ENCODE data around the gene AKNAD1. TPM values are rescaled to one million over a fixed set of nuclear protein-coding genes. Genes with fewer than 3 reads are reported as not detected.

Gene AKNAD1
- total and polyA plus RNA-seq, 2 donors (not counting 1 experiment from before 2014, with no cell fraction given) = not detected

GRCh38 chr1:108814343-108815125 lies 42.4 kb downstream of the AKNAD1 start:
- Mint-ChIP-seq H3K27me3 (no peaks in the 10 kb centered on the region), H3K9me3 (ENCODE audit: insufficient read depth) (no peaks in the 10 kb centered on the region), H3K4me3 (no peak overlapping the region), H3K4me1 (no peaks in the 10 kb centered on the region), H3K27ac (no peak overlapping the region)
- no peak overlapping the region for H3K9ac ChIP-seq (ENCODE audit: low read length)
- no peak for DNase-seq
- no peaks in the 10 kb centered on the region for H3K9me3 ChIP-seq (ENCODE audit: control extremely low read depth in 1 of 3, control insufficient read depth in 2 of 3, insufficient read depth in 1 of 3, low read length in 2 of 3)
- TF ChIP-seq CTCF (IDR thresholded peaks at IDR 0.05) (no peak), EZH2 (IDR thresholded peaks at IDR 0.05; ENCODE audit: borderline replicate concordance, insufficient read depth, low read depth, low read length, poor library complexity, severe bottlenecking) (no peak)
- H3K4me2 ChIP-seq (replicated peaks; ENCODE audit: low read depth, low read length, poor library complexity, severe bottlenecking) = no peak overlapping the region
- no peaks in the 10 kb centered on the region for H3K79me2 ChIP-seq (ENCODE audit: control insufficient read depth, insufficient read depth, low read length)
- no peaks in the 10 kb centered on the region for H3K27me3 ChIP-seq (replicated peaks in 1 of 4; ENCODE audit: control extremely low read depth in 1 of 4, control insufficient read depth in 3 of 4, insufficient read depth in 4 of 4, low read length in 3 of 4)
- ATAC-seq (ENCODE audit: low read depth) = no peak
- WGBS (ENCODE audit: insufficient coverage) = no CpG with 5 or more reads among the region's 4 CpGs
- no peak overlapping the region for H3K27ac ChIP-seq (ENCODE audit: low read length in 2 of 2)
- H4K20me1 ChIP-seq (ENCODE audit: control insufficient read depth, insufficient read depth, low read length, poor library complexity, severe bottlenecking) = no peaks in the 10 kb centered on the region
- H3K36me3 ChIP-seq (replicated peaks in 1 of 2; ENCODE audit: control extremely low read depth in 1 of 2, control insufficient read depth in 1 of 2, extremely low read depth in 1 of 2, insufficient read depth in 2 of 2, low read length in 1 of 2) = peaks cover 0 to 1% of the 10 kb centered on the region in 2 experiments
- ChIA-PET POLR2A (no interaction called here), CTCF (no interaction called here)
- H2AFZ ChIP-seq (ENCODE audit: insufficient read depth, low read depth, low read length, poor library complexity, severe bottlenecking) = no peak overlapping the region
- intact Hi-C loops (cut with micrococcal nuclease) = no loop called here
- H3K4me3 ChIP-seq (ENCODE audit: control extremely low read depth in 1 of 5, extremely low read depth in 1 of 5, insufficient read depth in 1 of 5, low read depth in 2 of 5, low read length in 4 of 5) = no peak overlapping the region
- H3K4me1 ChIP-seq (ENCODE audit: control insufficient read depth in 2 of 2, insufficient read depth in 2 of 2, low read length in 2 of 2) = no peaks in the 10 kb centered on the region

- intact Hi-C loops (cut with micrococcal nuclease) = no loop called here
- ChIA-PET CTCF (no interaction called here), POLR2A (no interaction called here)
- Histone ChIP-seq H3K36me3 (replicated peaks in 1 of 2; ENCODE audit: control extremely low read depth in 1 of 2, control insufficient read depth in 1 of 2, extremely low read depth in 1 of 2, insufficient read depth in 2 of 2, low read length in 1 of 2) (peaks cover 4 to 5% of the 10 kb centered on the region in 2 experiments), H3K4me2 (replicated peaks; ENCODE audit: low read depth, low read length, poor library complexity, severe bottlenecking) (no peak overlapping the region), H3K4me3 (ENCODE audit: control extremely low read depth in 1 of 5, extremely low read depth in 1 of 5, insufficient read depth in 1 of 5, low read depth in 2 of 5, low read length in 4 of 5) (no peak overlapping the region), H2AFZ (ENCODE audit: insufficient read depth, low read depth, low read length, poor library complexity, severe bottlenecking) (no peak overlapping the region), H3K27ac (ENCODE audit: low read length in 2 of 2) (no peak overlapping the region), H3K27me3 (replicated peaks in 1 of 4; ENCODE audit: control extremely low read depth in 1 of 4, control insufficient read depth in 3 of 4, insufficient read depth in 4 of 4, low read length in 3 of 4) (no peaks in the 10 kb centered on the region), H3K4me1 (ENCODE audit: control insufficient read depth in 2 of 2, insufficient read depth in 2 of 2, low read length in 2 of 2) (no peaks in the 10 kb centered on the region), H4K20me1 (ENCODE audit: control insufficient read depth, insufficient read depth, low read length, poor library complexity, severe bottlenecking) (no peaks in the 10 kb centered on the region), H3K9ac (ENCODE audit: low read length) (no peak overlapping the region), H3K9me3 (ENCODE audit: control extremely low read depth in 1 of 3, control insufficient read depth in 2 of 3, insufficient read depth in 1 of 3, low read length in 2 of 3) (no peaks in the 10 kb centered on the region), H3K79me2 (ENCODE audit: control insufficient read depth, insufficient read depth, low read length) (no peaks in the 10 kb centered on the region)
- H3K9me3 Mint-ChIP-seq (ENCODE audit: insufficient read depth) = no peaks in the 10 kb centered on the region
- no peak overlapping the region for H3K4me3 Mint-ChIP-seq
- H3K27ac Mint-ChIP-seq = no peak overlapping the region
- no peaks in the 10 kb centered on the region for H3K4me1 Mint-ChIP-seq
- DNase-seq (no peak), ATAC-seq (ENCODE audit: low read depth) (no peak)
- H3K27me3 Mint-ChIP-seq = no peaks in the 10 kb centered on the region
- TF ChIP-seq EZH2 (IDR thresholded peaks at IDR 0.05; ENCODE audit: borderline replicate concordance, insufficient read depth, low read depth, low read length, poor library complexity, severe bottlenecking) = no peak
- no peak for TF ChIP-seq CTCF (IDR thresholded peaks at IDR 0.05)
- WGBS (ENCODE audit: insufficient coverage) = 100% methylated on average over 1 of the region's 2 CpGs
These were observed 43.6 kb downstream of the AKNAD1 start for GRCh38 chr1:108813326-108813725.
